B cell (primary cell): ENCODE measurements around the gene PRPSAP1. TPM values are rescaled to one million over a fixed set of nuclear protein-coding genes. Genes with fewer than 3 reads are reported as not detected.

Source experiments
- ATAC-seq: fragments of 200-7000 bp; cut with Tn5 transposase; one replicate; pipeline ENCODE4 v1.10.0; 2021; ENCODE audit warnings: low read depth, mild to moderate bottlenecking, moderate number of reproducible peaks, moderate library complexity
- CTCF ChIA-PET: fragments of 350-600 bp; sonication (Branson Sonifier 250); formaldehyde crosslinking; loops from one replicate; lab custom pipeline; 2021; ENCODE audit warnings: antibody characterized with exemption, inconsistent platforms; lab: Charles Lee
- POLR2A ChIA-PET: fragments of 350-600 bp; sonication (Branson Sonifier 250); formaldehyde crosslinking; loops from one replicate; lab custom pipeline; 2021; ENCODE audit warnings: antibody characterized with exemption; lab: Charles Lee
- DNase-seq: peaks from one replicate; pipeline ENCODE4 v3.0.0; 2013
- H2AFZ ChIP-seq: 2 replicates; pipeline ENCODE4 v1.6.1; 2012; ENCODE audit warnings: mild to moderate bottlenecking, low read depth, low read length; ENCODE audit not compliant: insufficient read depth, poor library complexity, severe bottlenecking
- H3K27ac ChIP-seq, 2 donors: 1 replicate in 1 of 2; 2 replicates in 1 of 2; pipeline ENCODE4 v1.5.1; 2012 to 2013; ENCODE audit warnings: low read length in 2 of 2, mild to moderate bottlenecking in 2 of 2, moderate library complexity in 1 of 2
- H3K27me3 ChIP-seq, 4 experiments: fragments of 200-600 bp in 1 of 4; sonication (generic) in 1 of 4; replicated peaks in 1 of 4; 1 replicate in 2 of 4; 2 replicates in 2 of 4; pipeline versions ENCODE4 v1.6.1 to v1.7.0; 2013 to 2016; ENCODE audit warnings: low read length in 3 of 4, mild to moderate bottlenecking in 2 of 4, mixed read lengths in 1 of 4, moderate library complexity in 1 of 4; ENCODE audit not compliant: insufficient read depth in 4 of 4, control insufficient read depth in 3 of 4; ENCODE audit errors: control extremely low read depth in 1 of 4
- H3K36me3 ChIP-seq, 2 experiments: replicated peaks in 1 of 2; 1 replicate in 1 of 2; 2 replicates in 1 of 2; pipeline versions ENCODE4 v1.6.1 to v1.7.1; 2013; ENCODE audit warnings: low read length in 1 of 2; ENCODE audit not compliant: insufficient read depth in 2 of 2, control insufficient read depth in 1 of 2; ENCODE audit errors: control extremely low read depth in 1 of 2, extremely low read depth in 1 of 2
- H3K4me1 ChIP-seq, 2 donors: fragments of 200-600 bp in 1 of 2; sonication (generic) in 1 of 2; 1 replicate in 1 of 2; 2 replicates in 1 of 2; pipeline versions ENCODE4 v1.5.1 to v1.6.1; 2013 to 2017; ENCODE audit warnings: low read length in 2 of 2; ENCODE audit not compliant: control insufficient read depth in 2 of 2, insufficient read depth in 2 of 2
- H3K4me2 ChIP-seq: replicated peaks from 2 replicates; pipeline ENCODE3; 2012; ENCODE audit warnings: mild to moderate bottlenecking, low read depth, low read length; ENCODE audit not compliant: poor library complexity, severe bottlenecking
- H3K4me3 ChIP-seq, 5 experiments: fragments of 200-600 bp in 1 of 5; sonication (generic) in 1 of 5; 1 replicate in 3 of 5; 2 replicates in 2 of 5; pipeline versions ENCODE4 v1.5.1 to v1.7.0; 2011 to 2016; ENCODE audit warnings: low read length in 4 of 5, mild to moderate bottlenecking in 4 of 5, low read depth in 2 of 5, control low read depth in 1 of 5, moderate library complexity in 1 of 5; ENCODE audit not compliant: insufficient read depth in 1 of 5; ENCODE audit errors: control extremely low read depth in 1 of 5, extremely low read depth in 1 of 5
- H3K79me2 ChIP-seq: fragments of 200-600 bp; sonication (generic); one replicate; pipeline ENCODE4 v1.6.0; 2016; ENCODE audit warnings: low read length; ENCODE audit not compliant: control insufficient read depth, insufficient read depth
- H3K9ac ChIP-seq: fragments of 200-600 bp; sonication (generic); 2 replicates; pipeline ENCODE4 v1.6.1; 2017; ENCODE audit warnings: mild to moderate bottlenecking, low read length, moderate library complexity
- H3K9me3 ChIP-seq, 3 donors: one replicate each; pipeline versions ENCODE4 v1.6.1 to v1.7.1; 2013; ENCODE audit warnings: low read length in 2 of 3; ENCODE audit not compliant: control insufficient read depth in 2 of 3, insufficient read depth in 1 of 3; ENCODE audit errors: control extremely low read depth in 1 of 3
- H4K20me1 ChIP-seq: 2 replicates; pipeline ENCODE4 v1.6.0; 2012; ENCODE audit warnings: mild to moderate bottlenecking, low read length; ENCODE audit not compliant: insufficient read depth, control insufficient read depth, poor library complexity, severe bottlenecking
- H3K27ac Mint-ChIP-seq: one replicate; pipeline ENCODE4 v1.8.0; 2021; ENCODE audit warnings: mixed read lengths
- H3K27me3 Mint-ChIP-seq: one replicate; pipeline ENCODE4 v1.8.0; 2021; ENCODE audit warnings: mixed read lengths
- H3K4me1 Mint-ChIP-seq: one replicate; pipeline ENCODE4 v1.8.0; 2021; ENCODE audit warnings: mixed read lengths
- H3K4me3 Mint-ChIP-seq: one replicate; pipeline ENCODE4 v1.8.0; 2021; ENCODE audit warnings: mixed read lengths
- H3K9me3 Mint-ChIP-seq: one replicate; pipeline ENCODE4 v1.8.0; 2022; ENCODE audit warnings: mixed read lengths; ENCODE audit not compliant: insufficient read depth
- EZH2 ChIP-seq: IDR thresholded peaks from 2 replicates; pipeline ENCODE4 v1.6.1; 2012; ENCODE audit warnings: borderline replicate concordance, low read depth, mild to moderate bottlenecking, moderate library complexity, low read length; ENCODE audit not compliant: insufficient read depth, poor library complexity, severe bottlenecking
- WGBS: methylation state at CpG from one replicate; pipeline ENCODE4 v1.1.5; 2013; ENCODE audit warnings: missing lambda C conversion rate; ENCODE audit not compliant: insufficient coverage; 5-methylcytosine and 5-hydroxymethylcytosine counted together
- intact Hi-C: fragments of 100-400 bp; cut with micrococcal nuclease; formaldehyde crosslinking; loops from one replicate; pipeline ENCODE4 v1.10.0; 2022
- polyA plus RNA-seq: library from polyadenylated mRNA; depleted of rRNA; stranded (reverse); fragments of >200 nt; gene quantifications from 2 replicates; pipeline ENCODE4 v1.2.3, GENCODE V29; 2012
- total RNA-seq, 2 donors: library from RNA; stranded (reverse); fragments of 120-200 nt in 1 of 2; gene quantifications; 1 replicate in 1 of 2; 2 replicates in 1 of 2; pipeline versions ENCODE4 v1.2.3 to v1.2.4, GENCODE V29; 2013 to 2022
- TF ChIP-seq, protein P1 (sequence below): fragments of 200-600 bp; IDR thresholded peaks from one replicate; pipeline ENCODE4 v1.8.0; 2022; ENCODE audit warnings: antibody characterized with exemption, mild to moderate bottlenecking

Gene PRPSAP1
- total and polyA plus RNA-seq, 2 donors (not counting 1 experiment from before 2014, with no cell fraction given), result 45.5 to 61.4 TPM

DNA sequence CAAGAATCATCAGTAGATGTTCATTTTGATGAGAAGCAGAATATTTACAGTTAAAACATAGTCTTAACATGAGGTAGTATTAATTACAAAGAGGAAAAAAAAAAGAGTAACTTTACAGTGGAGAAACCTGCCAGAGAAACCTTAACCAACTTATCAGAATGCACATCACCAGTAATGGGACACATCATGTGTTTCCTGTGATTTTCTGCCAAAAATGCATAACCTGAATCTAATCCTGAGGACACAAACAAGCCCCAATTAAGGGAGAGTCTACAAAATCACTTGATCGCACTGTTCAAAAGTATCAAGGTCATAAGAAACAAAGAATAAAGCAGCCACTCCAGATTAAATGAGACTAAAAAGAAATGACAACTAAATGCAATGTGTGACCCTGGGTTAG lies 27.4 kb downstream of the PRPSAP1 start:
- H3K36me3 ChIP-seq, result peaks cover 2 to 23% of the 10 kb centered on the region in 2 experiments
- no peak for DNase-seq
- no peaks in the 10 kb centered on the region for H3K9me3 ChIP-seq
- Mint-ChIP-seq H3K27me3 (no peaks in the 10 kb centered on the region), H3K27ac (no peak overlapping the region), H3K4me3 (no peak overlapping the region), H3K9me3 (no peaks in the 10 kb centered on the region), H3K4me1 (no peaks in the 10 kb centered on the region)
- no peak overlapping the region for H3K9ac ChIP-seq
- POLR2A ChIA-PET, result no interaction called here
- H3K4me1 ChIP-seq, result no peaks in the 10 kb centered on the region
- H4K20me1 ChIP-seq, result no peaks in the 10 kb centered on the region
- H3K4me2 ChIP-seq, result no peak overlapping the region
- TF ChIP-seq, protein P1, sequence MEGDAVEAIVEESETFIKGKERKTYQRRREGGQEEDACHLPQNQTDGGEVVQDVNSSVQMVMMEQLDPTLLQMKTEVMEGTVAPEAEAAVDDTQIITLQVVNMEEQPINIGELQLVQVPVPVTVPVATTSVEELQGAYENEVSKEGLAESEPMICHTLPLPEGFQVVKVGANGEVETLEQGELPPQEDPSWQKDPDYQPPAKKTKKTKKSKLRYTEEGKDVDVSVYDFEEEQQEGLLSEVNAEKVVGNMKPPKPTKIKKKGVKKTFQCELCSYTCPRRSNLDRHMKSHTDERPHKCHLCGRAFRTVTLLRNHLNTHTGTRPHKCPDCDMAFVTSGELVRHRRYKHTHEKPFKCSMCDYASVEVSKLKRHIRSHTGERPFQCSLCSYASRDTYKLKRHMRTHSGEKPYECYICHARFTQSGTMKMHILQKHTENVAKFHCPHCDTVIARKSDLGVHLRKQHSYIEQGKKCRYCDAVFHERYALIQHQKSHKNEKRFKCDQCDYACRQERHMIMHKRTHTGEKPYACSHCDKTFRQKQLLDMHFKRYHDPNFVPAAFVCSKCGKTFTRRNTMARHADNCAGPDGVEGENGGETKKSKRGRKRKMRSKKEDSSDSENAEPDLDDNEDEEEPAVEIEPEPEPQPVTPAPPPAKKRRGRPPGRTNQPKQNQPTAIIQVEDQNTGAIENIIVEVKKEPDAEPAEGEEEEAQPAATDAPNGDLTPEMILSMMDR, result no peak
- TF ChIP-seq EZH2, result no peak
- intact Hi-C loops, result no loop called here
- CTCF ChIA-PET, result no interaction called here
- no peak overlapping the region for H2AFZ ChIP-seq
- WGBS, result no CpG with 5 or more reads among the region's 1 CpG
- ATAC-seq, result no peak
- no peaks in the 10 kb centered on the region for H3K27me3 ChIP-seq
- no peak overlapping the region for H3K4me3 ChIP-seq
- no peak overlapping the region for H3K27ac ChIP-seq
- no peaks in the 10 kb centered on the region for H3K79me2 ChIP-seq

DNA sequence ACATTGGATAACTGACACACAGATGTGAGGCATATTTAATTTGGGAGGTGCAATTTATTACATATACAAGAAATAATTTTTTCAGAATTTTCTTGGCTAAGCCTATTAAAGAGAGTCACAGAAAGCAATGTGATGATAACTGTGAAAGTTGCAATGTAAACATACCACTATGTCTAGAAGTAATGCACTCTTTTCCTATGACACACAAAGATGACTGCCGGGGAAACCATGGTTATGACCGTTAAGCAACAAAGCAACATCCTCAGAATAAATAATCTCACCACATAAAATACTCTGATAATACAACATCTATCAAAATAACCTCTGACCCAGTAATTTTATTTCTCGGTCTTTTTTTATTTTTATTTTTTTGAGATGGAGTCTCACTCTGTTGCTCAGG lies 35.1 kb downstream of the PRPSAP1 start:
- POLR2A ChIA-PET, result no interaction called here
- H4K20me1 ChIP-seq, result no peaks in the 10 kb centered on the region
- H3K79me2 ChIP-seq, result no peaks in the 10 kb centered on the region
- no peaks in the 10 kb centered on the region for H3K27me3 Mint-ChIP-seq
- TF ChIP-seq, protein P1, result no peak
- TF ChIP-seq EZH2, result no peak
- 100% methylated on average over 2 of the region's 3 CpGs for WGBS
- no peaks in the 10 kb centered on the region for H3K9me3 Mint-ChIP-seq
- DNase-seq (no peak), ATAC-seq (no peak)
- H3K36me3 ChIP-seq, result peaks cover 5 to 6% of the 10 kb centered on the region in 2 experiments
- no peak overlapping the region for H3K27ac Mint-ChIP-seq
- H3K9ac ChIP-seq, result no peak overlapping the region
- no peak overlapping the region for H3K27ac ChIP-seq
- no peaks in the 10 kb centered on the region for H3K4me1 Mint-ChIP-seq
- H3K4me3 Mint-ChIP-seq, result no peak overlapping the region
- H3K27me3 ChIP-seq, result no peaks in the 10 kb centered on the region
- intact Hi-C loops, result no loop called here
- no peak overlapping the region for H2AFZ ChIP-seq
- H3K4me3 ChIP-seq, result no peak overlapping the region
- no peak overlapping the region for H3K4me2 ChIP-seq
- no peaks in the 10 kb centered on the region for H3K4me1 ChIP-seq
- no peaks in the 10 kb centered on the region for H3K9me3 ChIP-seq
- CTCF ChIA-PET, result no interaction called here
